GM21528 (cell line): ENCODE measurements around the gene IL1RN.

ENCODE experiments used
- ATAC-seq: cut with Tn5 transposase; IDR thresholded peaks from one replicate; pipeline ENCODE4 v1.9.1; 2021; ENCODE audit warnings: mild to moderate bottlenecking, moderate library complexity; ENCODE audit not compliant: unreplicated experiment, low FRiP score

The IL1RN gene

GRCh38 chr2:113149553-113150257 lies 22.3 kb downstream of the IL1RN start:
- ATAC-seq = no peak

- ATAC-seq = no peak
These were observed 22.8 kb downstream of the IL1RN start for GRCh38 chr2:113150258-113150601.

GRCh38 chr2:113155331-113155730 lies 27.9 kb downstream of the IL1RN start:
- ATAC-seq = no peak

- ATAC-seq = no peak
These were observed 29.1 kb downstream of the IL1RN start for GRCh38 chr2:113156278-113157117.

- peak; percentile 61 for ATAC-seq
These were observed 29.9 kb downstream of the IL1RN start for GRCh38 chr2:113157118-113157896.

GRCh38 chr2:113157897-113158753 lies 30.7 kb downstream of the IL1RN start:
- no peak for ATAC-seq

GRCh38 chr2:113158884-113159553 lies 31.6 kb downstream of the IL1RN start:
- ATAC-seq = no peak

GRCh38 chr2:113160248-113160647 lies 32.9 kb downstream of the IL1RN start:
- no peak for ATAC-seq

GRCh38 chr2:113160962-113161361 lies 33.6 kb downstream of the IL1RN start:
- no peak for ATAC-seq

- no peak for ATAC-seq
These were observed 34.8 kb downstream of the IL1RN start for GRCh38 chr2:113162173-113162572.

- no peak for ATAC-seq
These were observed 35.5 kb downstream of the IL1RN start for GRCh38 chr2:113162869-113163268.

GRCh38 chr2:113164215-113164929 lies 37.0 kb downstream of the IL1RN start:
- ATAC-seq = no peak

GRCh38 chr2:113164930-113165585 lies 37.7 kb downstream of the IL1RN start:
- no peak for ATAC-seq

- ATAC-seq = no peak
These were observed 38.8 kb downstream of the IL1RN start for GRCh38 chr2:113166187-113166645.

GRCh38 chr2:113167115-113167932 lies 39.9 kb downstream of the IL1RN start:
- no peak for ATAC-seq

- no peak for ATAC-seq
These were observed 40.6 kb downstream of the IL1RN start for GRCh38 chr2:113167962-113168340.

GRCh38 chr2:113169002-113169530 lies 41.7 kb downstream of the IL1RN start:
- no peak for ATAC-seq
